Smooth muscle cell (in vitro differentiated cells): ENCODE data around the gene PNMA6E. TPM values are rescaled to one million over a fixed set of nuclear protein-coding genes. Genes with fewer than 3 reads are reported as not detected.

ENCODE experiments used
- DNase-seq: peaks from one replicate; lab custom pipeline; 2025; ENCODE audit not compliant: unreplicated experiment; lab: John Stamatoyannopoulos, UW
- H2AFZ ChIP-seq: fragments of 200-600 bp; sonication (generic); 2 replicates; pipeline ENCODE4 v1.6.0; 2016; ENCODE audit warnings: antibody characterized with exemption, low read depth, mild to moderate bottlenecking
- H3F3A ChIP-seq: fragments of 200-600 bp; sonication (generic); 2 replicates; pipeline ENCODE4 v1.6.0; 2017; ENCODE audit warnings: antibody characterized with exemption, low read depth
- H3K27ac ChIP-seq: fragments of 200-600 bp; sonication (generic); 2 replicates; pipeline ENCODE4 v1.5.1; 2016; ENCODE audit warnings: low read depth, mild to moderate bottlenecking
- H3K27me3 ChIP-seq: fragments of 200-600 bp; sonication (generic); 2 replicates; pipeline ENCODE4 v1.6.1; 2016; ENCODE audit warnings: low read depth, mild to moderate bottlenecking
- H3K36me3 ChIP-seq: fragments of 200-600 bp; sonication (generic); 2 replicates; pipeline ENCODE4 v1.5.1; 2016; ENCODE audit warnings: low read depth
- H3K4me1 ChIP-seq: fragments of 200-600 bp; sonication (generic); 2 replicates; pipeline ENCODE4 v1.5.1; 2016; ENCODE audit warnings: low read depth
- H3K4me2 ChIP-seq: fragments of 200-600 bp; sonication (generic); 2 replicates; pipeline ENCODE4 v1.6.0; 2016; ENCODE audit warnings: mild to moderate bottlenecking
- H3K4me3 ChIP-seq: fragments of 200-600 bp; sonication (generic); 2 replicates; pipeline ENCODE4 v1.5.1; 2016; ENCODE audit warnings: mild to moderate bottlenecking
- H3K79me2 ChIP-seq: fragments of 200-600 bp; sonication (generic); 2 replicates; pipeline ENCODE4 v1.6.0; 2016; ENCODE audit warnings: low read depth, mild to moderate bottlenecking
- H3K9ac ChIP-seq: fragments of 200-600 bp; sonication (generic); 2 replicates; pipeline ENCODE4 v1.6.0; 2016; ENCODE audit warnings: low read depth
- H3K9me3 ChIP-seq: fragments of 200-600 bp; sonication (generic); replicated peaks from 2 replicates; pipeline ENCODE4 v1.5.1; 2016; ENCODE audit warnings: low read depth
- H4K20me1 ChIP-seq: fragments of 200-600 bp; sonication (generic); 2 replicates; pipeline ENCODE4 v1.6.0; 2016; ENCODE audit warnings: low read depth
- CTCF ChIP-seq: fragments of 200-600 bp; sonication (generic); IDR thresholded peaks from 2 replicates; pipeline ENCODE4 v1.5.1; 2017; ENCODE audit warnings: borderline replicate concordance, mild to moderate bottlenecking, antibody characterized with exemption; ENCODE audit not compliant: insufficient read depth, poor library complexity, severe bottlenecking
- WGBS: methylation state at CpG from one replicate; pipeline ENCODE4 v1.1.7; 2016; ENCODE audit warnings: low lambda C conversion rate; 5-methylcytosine and 5-hydroxymethylcytosine counted together
- polyA plus RNA-seq: library from polyadenylated mRNA; unstranded; fragments of >200 nt; fragmentation: Nextera tagmentation; extraction: Ambion mirVana; gene quantifications from 2 replicates; pipeline ENCODE4 v1.2.1, GENCODE V29; 2016
- total RNA-seq: library from RNA; depleted of rRNA; stranded (reverse); fragments of >200 nt; gene quantifications from 2 replicates; pipeline ENCODE4 v1.2.3, GENCODE V29; 2014

The PNMA6E gene
- total and polyA plus RNA-seq, 2 experiments from 2014 or later = not detected

DNA sequence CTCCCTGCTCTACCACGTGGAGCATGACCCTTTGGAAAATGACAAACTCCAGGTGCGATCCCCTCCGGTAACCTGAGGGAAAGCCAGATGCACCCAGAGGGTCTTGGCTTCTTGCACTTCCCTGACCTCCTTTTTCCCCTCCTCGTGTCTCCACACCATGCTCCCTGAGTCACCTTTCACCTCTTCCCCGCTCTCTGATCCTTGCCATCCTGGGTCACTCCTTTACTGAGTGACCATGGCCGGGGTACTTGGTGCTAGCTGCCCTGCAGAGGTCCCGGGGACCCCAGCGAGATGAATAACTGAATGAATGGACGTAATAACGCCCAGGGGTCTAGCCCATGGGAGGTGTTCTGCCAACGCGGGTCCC, 9.7 kb upstream of the PNMA6E start:
- no peak for DNase-seq
- H4K20me1 ChIP-seq = no peaks in the 10 kb centered on the region
- no peak for TF ChIP-seq CTCF
- no peaks in the 10 kb centered on the region for H3K36me3 ChIP-seq
- H3K4me1 ChIP-seq = no peaks in the 10 kb centered on the region
- no peaks in the 10 kb centered on the region for H3K9me3 ChIP-seq
- no peak overlapping the region for H2AFZ ChIP-seq
- H3K9ac ChIP-seq = no peak overlapping the region
- 70% methylated on average over 12 of the region's 12 CpGs for WGBS
- no peaks in the 10 kb centered on the region for H3K27me3 ChIP-seq
- H3F3A ChIP-seq = no peaks in the 10 kb centered on the region
- H3K79me2 ChIP-seq = no peaks in the 10 kb centered on the region
- peak overlapping the region; percentile 88 for H3K4me2 ChIP-seq
- H3K4me3 ChIP-seq = peak overlapping the region; percentile 55
- no peak overlapping the region for H3K27ac ChIP-seq

- Histone ChIP-seq H3K9ac (no peak overlapping the region), H3K79me2 (no peaks in the 10 kb centered on the region), H3F3A (no peaks in the 10 kb centered on the region), H3K36me3 (no peaks in the 10 kb centered on the region), H2AFZ (no peak overlapping the region), H3K4me3 (no peak overlapping the region), H3K4me1 (no peaks in the 10 kb centered on the region), H3K4me2 (no peak overlapping the region), H3K27me3 (no peaks in the 10 kb centered on the region), H4K20me1 (no peaks in the 10 kb centered on the region), H3K9me3 (no peaks in the 10 kb centered on the region), H3K27ac (no peak overlapping the region)
- DNase-seq = no peak
- 82% methylated on average over 15 of the region's 15 CpGs for WGBS
- TF ChIP-seq CTCF = no peak
Observed at GRCh38 chrX:153410373-153410772, 9.2 kb upstream of the PNMA6E start.

DNA sequence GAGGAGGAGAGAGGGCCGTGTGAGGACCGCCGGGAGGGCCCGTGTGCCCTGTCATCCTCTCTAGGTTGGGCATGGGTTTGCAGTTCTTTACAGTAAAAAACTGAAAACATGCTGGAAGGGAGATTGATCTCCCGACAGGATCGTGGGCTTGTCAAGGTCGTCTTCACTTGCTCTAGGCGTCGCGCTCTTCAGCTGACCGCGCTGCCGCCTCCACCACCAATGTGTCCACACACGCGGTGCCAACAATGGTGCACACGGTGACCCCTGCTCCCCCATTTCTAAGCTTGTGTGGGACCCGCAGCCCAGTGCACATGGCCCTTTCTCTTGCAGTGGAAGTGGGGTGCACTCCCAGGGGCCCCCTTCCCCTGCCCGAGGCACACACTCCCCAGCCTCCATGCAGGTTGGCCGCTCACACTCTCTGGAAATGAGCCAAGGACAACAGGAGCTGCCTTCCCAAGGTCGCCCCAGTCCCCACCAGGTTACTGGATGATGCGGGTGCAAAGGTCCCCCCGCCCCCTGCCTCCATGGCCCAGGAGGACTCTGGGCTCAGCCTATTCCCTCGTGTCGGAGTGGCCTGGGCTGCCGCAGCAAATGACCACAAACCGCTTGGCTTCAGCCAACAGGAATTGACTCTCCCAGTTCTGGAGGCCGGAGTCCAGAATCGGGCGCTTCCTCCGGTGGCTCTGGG, 8.4 kb upstream of the PNMA6E start:
- 92% methylated on average over 30 of the region's 30 CpGs for WGBS
- no peaks in the 10 kb centered on the region for H3K27me3 ChIP-seq
- no peak overlapping the region for H3K9ac ChIP-seq
- DNase-seq = no peak
- no peaks in the 10 kb centered on the region for H3K4me1 ChIP-seq
- no peak overlapping the region for H3K4me3 ChIP-seq
- no peak overlapping the region for H2AFZ ChIP-seq
- H3K9me3 ChIP-seq = no peaks in the 10 kb centered on the region
- no peaks in the 10 kb centered on the region for H3K79me2 ChIP-seq
- H3F3A ChIP-seq = no peaks in the 10 kb centered on the region
- no peak for TF ChIP-seq CTCF
- no peaks in the 10 kb centered on the region for H3K36me3 ChIP-seq
- H4K20me1 ChIP-seq = no peaks in the 10 kb centered on the region
- H3K4me2 ChIP-seq = no peak overlapping the region
- H3K27ac ChIP-seq = no peak overlapping the region

- Histone ChIP-seq H3K9me3 (no peaks in the 10 kb centered on the region), H3K79me2 (no peaks in the 10 kb centered on the region), H3K9ac (no peak overlapping the region), H2AFZ (no peak overlapping the region), H3F3A (no peaks in the 10 kb centered on the region), H3K27me3 (no peaks in the 10 kb centered on the region), H3K4me2 (no peak overlapping the region), H3K36me3 (no peaks in the 10 kb centered on the region), H3K4me3 (no peak overlapping the region), H4K20me1 (no peaks in the 10 kb centered on the region), H3K27ac (no peak overlapping the region), H3K4me1 (no peaks in the 10 kb centered on the region)
- no peak for TF ChIP-seq CTCF
- 89% methylated on average over 12 of the region's 12 CpGs for WGBS
- DNase-seq = no peak
Observed at GRCh38 chrX:153408871-153409351, 7.8 kb upstream of the PNMA6E start.
